Prostate gland (tissue), 2 donors: Measurements from ENCODE around the gene BRD3. TPM values are rescaled to one million over a fixed set of nuclear protein-coding genes. Genes with fewer than 3 reads are reported as not detected.

Experiments
- DNase-seq: peaks from one replicate; pipeline ENCODE4 v3.0.0-alpha.2; 2019; ENCODE audit warnings: low spot score
- H3K27ac ChIP-seq, 2 donors: fragments of 200-600 bp; sonication (generic); 2 replicates each; pipeline ENCODE4 v1.5.1; 2017 to 2019
- H3K27me3 ChIP-seq: fragments of 200-600 bp; sonication (generic); replicated peaks from 2 replicates; pipeline ENCODE4 v1.5.1; 2019; ENCODE audit not compliant: insufficient read depth
- H3K36me3 ChIP-seq, 2 donors: fragments of 200-600 bp; sonication (generic); 1 replicate in 1 of 2; 2 replicates in 1 of 2; pipeline versions ENCODE4 v1.5.1 to v1.8.1; 2017 to 2019
- H3K4me1 ChIP-seq: fragments of 200-600 bp; sonication (generic); replicated peaks from 2 replicates; pipeline ENCODE4 v1.5.1; 2019
- H3K4me3 ChIP-seq, 2 donors: fragments of 200-600 bp; sonication (generic); 2 replicates each; pipeline ENCODE4 v1.5.1; 2017 to 2019
- H3K9me3 ChIP-seq: fragments of 200-600 bp; sonication (generic); 2 replicates; pipeline ENCODE4 v1.5.1; 2017
- CTCF ChIP-seq, 4 experiments: fragments of 200-600 bp in 2 of 4; fragments of 450-650 bp in 2 of 4; sonication (generic) in 2 of 4; IDR thresholded peaks; 1 replicate in 3 of 4; 2 replicates in 1 of 4; pipeline ENCODE4 v1.5.1; 2016 to 2019; ENCODE audit warnings: antibody characterized with exemption in 4 of 4, mild to moderate bottlenecking in 2 of 4, moderate library complexity in 2 of 4
- POLR2A ChIP-seq: fragments of 450-650 bp; IDR thresholded peaks from one replicate; pipeline ENCODE4 v1.6.1; 2016; ENCODE audit warnings: antibody characterized with exemption, mild to moderate bottlenecking
- POLR2AphosphoS5 ChIP-seq: sonication (generic); formaldehyde crosslinking; IDR thresholded peaks from one replicate; pipeline ENCODE4 v1.6.1; 2017; ENCODE audit warnings: antibody characterized with exemption
- whole genome bisulfite sequencing: methylation state at CpG from one replicate; pipeline ENCODE4 v1.1.5; 2018; 5-methylcytosine and 5-hydroxymethylcytosine counted together
- intact Hi-C: fragments of 100-400 bp; cut with DNase I; formaldehyde crosslinking; loops from one replicate; pipeline ENCODE4 v1.14.2; 2022
- total RNA-seq, 2 donors: library from RNA; depleted of rRNA; stranded (reverse); fragments of >200 nt; gene quantifications; one replicate each; pipeline ENCODE4 v1.1.0, GENCODE V29; 2016

Gene BRD3
- total RNA-seq, 2 donors from 2014 or later = 31.8 to 44.3 TPM

- peaks cover 24% of the 10 kb centered on the region for H3K4me1 ChIP-seq
- no peak overlapping the region for H3K4me3 ChIP-seq
- no peaks in the 10 kb centered on the region for H3K9me3 ChIP-seq
- DNase-seq = no peak
- H3K27me3 ChIP-seq = no peaks in the 10 kb centered on the region
- TF ChIP-seq POLR2A (no peak), CTCF (IDR thresholded peaks at IDR 0.05) (no peak), POLR2AphosphoS5 (no peak)
- H3K36me3 ChIP-seq = peaks cover 5 to 16% of the 10 kb centered on the region in 2 donors
- WGBS = 90% methylated on average over 16 of the region's 16 CpGs
- intact Hi-C loops = no loop called here
- no peak overlapping the region for H3K27ac ChIP-seq
These were observed 14.9 kb downstream of the BRD3 start for GRCh38 chr9:134052941-134053340.

- Histone ChIP-seq H3K36me3 (peaks cover 8 to 18% of the 10 kb centered on the region in 2 donors), H3K4me1 (peaks cover 22% of the 10 kb centered on the region), H3K9me3 (no peaks in the 10 kb centered on the region), H3K4me3 (no peak overlapping the region), H3K27ac (no peak overlapping the region), H3K27me3 (no peaks in the 10 kb centered on the region)
- 85% methylated on average over 3 of the region's 3 CpGs for WGBS
- TF ChIP-seq CTCF (IDR thresholded peaks at IDR 0.05) (no peak), POLR2AphosphoS5 (no peak), POLR2A (no peak)
- intact Hi-C loops = no loop called here
- DNase-seq = no peak
These were observed 15.3 kb downstream of the BRD3 start for GRCh38 chr9:134052491-134052890.

GRCh38 chr9:134051319-134051718 is 16.5 kb downstream of the BRD3 start:
- WGBS = 84% methylated on average over 16 of the region's 16 CpGs
- TF ChIP-seq POLR2A = no peak
- TF ChIP-seq CTCF (IDR thresholded peaks at IDR 0.05) = no peak
- no peak for TF ChIP-seq POLR2AphosphoS5
- Histone ChIP-seq H3K36me3 (peaks cover 8 to 18% of the 10 kb centered on the region in 2 donors), H3K27ac (no peak overlapping the region), H3K27me3 (no peaks in the 10 kb centered on the region), H3K4me1 (peaks cover 12% of the 10 kb centered on the region), H3K9me3 (no peaks in the 10 kb centered on the region), H3K4me3 (no peak overlapping the region)
- intact Hi-C loops = no loop called here
- no peak for DNase-seq

- Histone ChIP-seq H3K36me3 (peaks cover 8 to 18% of the 10 kb centered on the region in 2 donors), H3K9me3 (no peaks in the 10 kb centered on the region), H3K4me1 (peaks cover 8% of the 10 kb centered on the region), H3K27ac (no peak overlapping the region), H3K4me3 (no peak overlapping the region), H3K27me3 (no peaks in the 10 kb centered on the region)
- TF ChIP-seq CTCF (IDR thresholded peaks at IDR 0.05) = no peak
- no peak for TF ChIP-seq POLR2A
- TF ChIP-seq POLR2AphosphoS5 = no peak
- intact Hi-C loops = no loop called here
- no peak for DNase-seq
- WGBS = 83% methylated on average over 14 of the region's 14 CpGs
These were observed 17.1 kb downstream of the BRD3 start for GRCh38 chr9:134050726-134051125.

GRCh38 chr9:134049772-134050588 is 17.8 kb downstream of the BRD3 start:
- no peak for DNase-seq
- Histone ChIP-seq H3K27ac (peak overlapping the region in 1 of 2 donors; percentile 0), H3K4me1 (peaks cover 6% of the 10 kb centered on the region), H3K27me3 (no peaks in the 10 kb centered on the region), H3K36me3 (peaks cover 8 to 18% of the 10 kb centered on the region in 2 donors), H3K4me3 (no peak overlapping the region), H3K9me3 (no peaks in the 10 kb centered on the region)
- 86% methylated on average over 28 of the region's 28 CpGs for WGBS
- intact Hi-C loops = no loop called here
- no peak for TF ChIP-seq CTCF (IDR thresholded peaks at IDR 0.05)
